Fibroblast of lung (primary cell): ENCODE results near the gene MCF2L.

Source experiments
- CTCF ChIP-seq, 2 donors: IDR thresholded peaks in 1 of 2; conservative IDR thresholded peaks in 1 of 2; 1 replicate in 1 of 2; 2 replicates in 1 of 2; pipeline ENCODE4 v1.5.1; 2011 to 2012; ENCODE audit warnings: low read length in 2 of 2, control low read depth in 1 of 2, inconsistent platforms in 1 of 2, low read depth in 1 of 2, mild to moderate bottlenecking in 1 of 2
- EZH2 ChIP-seq: IDR thresholded peaks from 2 replicates; pipeline ENCODE4 v1.5.1; 2012; ENCODE audit warnings: low read length, control low read depth, mild to moderate bottlenecking; ENCODE audit errors: missing control alignments

DNA sequence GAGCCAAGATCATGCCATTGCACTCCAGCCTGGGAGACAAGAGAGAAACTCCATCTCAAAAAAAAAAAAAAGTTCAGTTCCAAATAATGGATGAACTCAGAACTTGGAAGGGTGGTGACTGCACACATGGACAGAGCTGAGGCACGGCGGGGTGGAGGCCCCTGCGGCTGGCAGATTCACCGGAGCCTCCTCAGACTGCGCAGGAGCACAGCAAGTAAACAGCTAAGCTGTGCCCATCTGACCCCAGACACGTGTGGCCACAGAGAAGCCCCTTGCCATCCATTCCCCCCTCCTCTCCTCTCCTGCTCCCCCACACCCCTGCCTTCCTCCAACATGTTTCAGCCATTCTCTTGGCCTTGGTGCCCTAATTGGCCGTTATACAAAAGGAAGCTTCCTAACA lies 173.9 kb downstream of the MCF2L start:
- TF ChIP-seq CTCF (conservative IDR thresholded peaks at IDR 0.05 in 1 of 2, IDR thresholded peaks at IDR 0.05 in 1 of 2; ENCODE audit: low read depth in 1 of 2, low read length in 2 of 2) (no peak), EZH2 (no peak)
